Loucy (cell line): Measurements from ENCODE around the gene ADCY7.

Source experiments
- H2AFZ ChIP-seq: fragments of 200-600 bp; sonication (generic); 2 replicates; pipeline ENCODE4 v1.6.0; 2016; ENCODE audit warnings: antibody characterized with exemption, mild to moderate bottlenecking, low read length, moderate library complexity
- H3F3A ChIP-seq: fragments of 200-600 bp; 2 replicates; pipeline ENCODE4 v1.6.0; 2016; ENCODE audit warnings: antibody characterized with exemption, low read depth, mild to moderate bottlenecking
- H3K27me3 ChIP-seq: fragments of 200-600 bp; sonication (generic); 2 replicates; pipeline ENCODE4 v1.6.1; 2014; ENCODE audit warnings: low read length, mild to moderate bottlenecking; ENCODE audit not compliant: insufficient read depth, poor library complexity, severe bottlenecking
- H3K36me3 ChIP-seq: fragments of 200-600 bp; sonication (generic); 2 replicates; pipeline ENCODE4 v1.6.1; 2016; ENCODE audit warnings: low read length; ENCODE audit not compliant: insufficient read depth
- H3K4me1 ChIP-seq: fragments of 200-600 bp; sonication (generic); 2 replicates; pipeline ENCODE4 v1.5.1; 2014; ENCODE audit warnings: low read length, mild to moderate bottlenecking; ENCODE audit not compliant: insufficient read depth, poor library complexity, severe bottlenecking
- H3K4me2 ChIP-seq: fragments of 200-600 bp; sonication (generic); 2 replicates; pipeline ENCODE4 v1.6.0; 2014; ENCODE audit warnings: antibody characterized with exemption, low read length, low read depth, mild to moderate bottlenecking; ENCODE audit not compliant: poor library complexity, severe bottlenecking
- H3K4me3 ChIP-seq: fragments of 200-600 bp; sonication (generic); 2 replicates; pipeline ENCODE4 v1.5.1; 2014; ENCODE audit warnings: low read length, mild to moderate bottlenecking, mixed read lengths; ENCODE audit not compliant: poor library complexity, severe bottlenecking
- H3K79me2 ChIP-seq: fragments of 200-600 bp; sonication (generic); 2 replicates; pipeline ENCODE4 v1.6.1; 2014; ENCODE audit warnings: low read length; ENCODE audit not compliant: insufficient read depth
- H3K9ac ChIP-seq: fragments of 200-600 bp; sonication (generic); 2 replicates; pipeline ENCODE4 v1.6.0; 2014; ENCODE audit warnings: mild to moderate bottlenecking, low read depth, low read length, moderate library complexity; ENCODE audit not compliant: poor library complexity, severe bottlenecking
- H3K9me2 ChIP-seq: fragments of 200-600 bp; sonication (generic); replicated peaks from 2 replicates; pipeline ENCODE4 v1.6.1; 2016; ENCODE audit warnings: low read depth, low read length, mixed read lengths
- H3K9me3 ChIP-seq: fragments of 200-600 bp; sonication (generic); 2 replicates; pipeline ENCODE4 v1.6.1; 2014; ENCODE audit warnings: mild to moderate bottlenecking, antibody characterized with exemption, low read length, low read depth; ENCODE audit not compliant: insufficient read depth
- H4K20me1 ChIP-seq: fragments of 200-600 bp; sonication (generic); 2 replicates; pipeline ENCODE4 v1.6.0; 2014; ENCODE audit warnings: antibody characterized with exemption, low read length, mild to moderate bottlenecking; ENCODE audit not compliant: insufficient read depth, poor library complexity, severe bottlenecking
- EZH2phosphoT487 ChIP-seq: fragments of 200-600 bp; IDR thresholded peaks from 2 replicates; pipeline ENCODE4 v1.6.1; 2018; ENCODE audit warnings: antibody characterized with exemption, mild to moderate bottlenecking, moderate library complexity, borderline replicate concordance
- TF ChIP-seq, protein P1 (sequence below): fragments of 200-600 bp; sonication (generic); conservative IDR thresholded peaks from 2 replicates; pipeline ENCODE4 v1.5.1; 2014; ENCODE audit warnings: mild to moderate bottlenecking, antibody characterized with exemption, low read length

Gene ADCY7

DNA sequence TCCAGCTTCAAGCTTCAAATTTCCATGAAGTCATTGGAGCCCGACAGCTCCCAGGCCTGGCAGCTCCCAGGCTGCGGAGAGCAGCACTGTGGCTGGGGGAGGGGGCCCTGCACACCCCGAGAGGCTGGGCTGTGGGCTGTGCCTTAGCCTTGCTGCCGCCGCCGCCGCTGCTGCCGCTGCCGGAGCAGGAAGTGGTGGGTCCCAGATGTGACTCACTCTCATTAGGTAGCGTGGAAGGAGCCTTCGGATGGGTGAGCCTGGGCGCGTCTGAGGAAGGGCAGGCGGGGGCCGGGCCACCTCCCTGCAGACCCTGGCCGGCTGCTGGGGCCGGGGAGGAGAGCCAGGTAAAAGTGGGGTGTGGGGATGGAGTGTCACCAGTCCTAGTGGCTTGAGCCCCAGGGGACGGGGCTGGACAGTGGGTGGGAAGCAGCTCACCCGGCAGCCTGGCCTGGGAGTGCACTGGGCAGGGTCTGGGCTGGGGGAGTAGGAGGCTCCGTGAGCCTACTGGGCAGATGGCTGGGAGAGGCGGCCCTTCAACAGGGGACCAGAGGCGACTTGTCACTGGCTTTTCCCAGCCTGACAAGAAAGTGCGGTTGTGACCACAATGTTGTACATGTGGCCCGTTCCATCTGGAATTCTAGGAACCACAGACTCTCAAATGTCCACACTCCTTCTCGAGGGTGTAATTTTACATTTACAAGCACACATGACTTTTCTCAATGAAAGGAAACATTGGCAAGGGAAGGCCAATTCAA, at the start of gene ADCY7:
TSS of gene ADCY7 (plus strand) at position 215 of the 755 bp plus-strand sequence. CDS start 21,629 bp downstream, outside the sequence.
- Histone ChIP-seq H4K20me1 (no peaks in the 10 kb centered on the region), H3K4me3 (peak within 1 kb of the TSS; percentile 97), H3K36me3 (no peaks in the 10 kb centered on the region), H2AFZ (0 out of 2 replicates have a peak within 1 kb of the TSS, but pooled peaks have one; percentile 16), H3K9me2 (no peaks in the 10 kb centered on the region), H3K4me2 (peak within 1 kb of the TSS; percentile 97), H3K27me3 (no peaks in the 10 kb centered on the region), H3K9ac (peak within 1 kb of the TSS; percentile 98), H3K9me3 (no peaks in the 10 kb centered on the region), H3F3A (no peaks in the 10 kb centered on the region; the same call in 1 of the 2 replicates), H3K4me1 (peaks cover 54% of the 10 kb centered on the region), H3K79me2 (peaks cover 51% of the 10 kb centered on the region)
- TF ChIP-seq, protein P1, sequence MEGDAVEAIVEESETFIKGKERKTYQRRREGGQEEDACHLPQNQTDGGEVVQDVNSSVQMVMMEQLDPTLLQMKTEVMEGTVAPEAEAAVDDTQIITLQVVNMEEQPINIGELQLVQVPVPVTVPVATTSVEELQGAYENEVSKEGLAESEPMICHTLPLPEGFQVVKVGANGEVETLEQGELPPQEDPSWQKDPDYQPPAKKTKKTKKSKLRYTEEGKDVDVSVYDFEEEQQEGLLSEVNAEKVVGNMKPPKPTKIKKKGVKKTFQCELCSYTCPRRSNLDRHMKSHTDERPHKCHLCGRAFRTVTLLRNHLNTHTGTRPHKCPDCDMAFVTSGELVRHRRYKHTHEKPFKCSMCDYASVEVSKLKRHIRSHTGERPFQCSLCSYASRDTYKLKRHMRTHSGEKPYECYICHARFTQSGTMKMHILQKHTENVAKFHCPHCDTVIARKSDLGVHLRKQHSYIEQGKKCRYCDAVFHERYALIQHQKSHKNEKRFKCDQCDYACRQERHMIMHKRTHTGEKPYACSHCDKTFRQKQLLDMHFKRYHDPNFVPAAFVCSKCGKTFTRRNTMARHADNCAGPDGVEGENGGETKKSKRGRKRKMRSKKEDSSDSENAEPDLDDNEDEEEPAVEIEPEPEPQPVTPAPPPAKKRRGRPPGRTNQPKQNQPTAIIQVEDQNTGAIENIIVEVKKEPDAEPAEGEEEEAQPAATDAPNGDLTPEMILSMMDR: no peak
- TF ChIP-seq EZH2phosphoT487: no peak

DNA sequence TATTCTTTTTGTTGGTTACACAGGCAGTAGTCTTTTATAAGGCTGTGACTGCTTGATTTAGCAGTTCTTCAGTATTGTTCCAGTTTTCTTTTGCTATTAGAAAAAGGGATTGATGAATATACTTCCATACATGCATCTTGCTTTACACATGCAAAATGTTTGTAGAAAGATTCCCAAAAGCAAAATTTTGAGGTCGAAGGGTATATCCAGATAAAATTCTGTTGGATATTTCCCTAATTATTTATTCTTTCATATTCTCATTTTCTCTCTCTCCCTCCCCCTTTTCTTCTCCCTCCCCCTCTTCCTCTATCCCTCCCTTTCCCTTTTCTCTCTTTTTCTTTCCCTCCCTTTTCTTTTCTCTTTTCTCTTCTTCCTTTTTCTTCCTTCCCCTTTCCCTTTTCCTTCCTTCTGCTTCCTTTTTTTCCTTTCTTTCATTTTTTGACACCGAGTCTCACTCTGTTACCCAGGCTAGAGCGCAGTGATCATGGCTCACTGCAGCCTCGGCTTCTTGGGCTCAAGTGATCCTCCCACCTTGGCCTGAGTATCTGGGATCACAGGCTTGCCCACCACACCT, 46.9 kb upstream of the ADCY7 start:
- Histone ChIP-seq H3K9me3 (no peaks in the 10 kb centered on the region), H3K9ac (no peak overlapping the region), H3K79me2 (no peaks in the 10 kb centered on the region), H4K20me1 (no peaks in the 10 kb centered on the region), H3K36me3 (peaks cover 50% of the 10 kb centered on the region; the same call in 1 of the 2 replicates), H3K4me3 (no peak overlapping the region), H3F3A (no peaks in the 10 kb centered on the region), H3K4me2 (no peak overlapping the region), H3K27me3 (no peaks in the 10 kb centered on the region), H3K9me2 (no peaks in the 10 kb centered on the region), H2AFZ (no peak overlapping the region), H3K4me1 (no peaks in the 10 kb centered on the region)
- no peak for TF ChIP-seq EZH2phosphoT487
- TF ChIP-seq, protein P1: no peak

DNA sequence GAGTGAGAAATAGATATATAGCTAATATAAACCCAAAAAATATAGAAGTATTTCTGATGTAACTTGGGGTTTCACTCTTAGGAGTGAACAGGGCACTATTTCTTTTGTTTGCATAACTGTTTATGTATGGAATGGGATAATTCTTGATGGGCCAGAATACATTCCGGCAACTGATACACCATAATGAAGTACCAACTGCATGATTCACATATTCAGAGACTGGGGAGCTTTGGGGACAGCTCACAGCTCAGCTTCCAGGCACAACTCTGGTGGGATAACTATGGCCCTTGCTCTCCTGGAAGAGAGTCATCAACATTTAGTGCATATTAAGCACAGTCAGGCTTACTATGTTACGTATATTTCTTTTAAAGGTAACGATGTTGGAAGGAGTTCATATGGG, 42.1 kb upstream of the ADCY7 start:
- Histone ChIP-seq H3K36me3 (peaks cover 43% of the 10 kb centered on the region; the same call in 1 of the 2 replicates), H3K4me2 (no peak overlapping the region), H3K4me3 (no peak overlapping the region), H3F3A (no peaks in the 10 kb centered on the region), H2AFZ (no peak overlapping the region), H3K79me2 (no peaks in the 10 kb centered on the region), H3K4me1 (no peaks in the 10 kb centered on the region), H3K9me3 (no peaks in the 10 kb centered on the region), H4K20me1 (no peaks in the 10 kb centered on the region), H3K27me3 (no peaks in the 10 kb centered on the region), H3K9me2 (no peaks in the 10 kb centered on the region), H3K9ac (no peak overlapping the region)
- TF ChIP-seq, protein P1: no peak
- no peak for TF ChIP-seq EZH2phosphoT487
